GM21723 (cell line): ENCODE measurements around the gene FAM210A.

Source experiments
- ATAC-seq: cut with Tn5 transposase; IDR thresholded peaks from one replicate; pipeline ENCODE4 v1.9.1; 2021; ENCODE audit warnings: mild to moderate bottlenecking, moderate library complexity; ENCODE audit not compliant: unreplicated experiment

FAM210A gene

DNA sequence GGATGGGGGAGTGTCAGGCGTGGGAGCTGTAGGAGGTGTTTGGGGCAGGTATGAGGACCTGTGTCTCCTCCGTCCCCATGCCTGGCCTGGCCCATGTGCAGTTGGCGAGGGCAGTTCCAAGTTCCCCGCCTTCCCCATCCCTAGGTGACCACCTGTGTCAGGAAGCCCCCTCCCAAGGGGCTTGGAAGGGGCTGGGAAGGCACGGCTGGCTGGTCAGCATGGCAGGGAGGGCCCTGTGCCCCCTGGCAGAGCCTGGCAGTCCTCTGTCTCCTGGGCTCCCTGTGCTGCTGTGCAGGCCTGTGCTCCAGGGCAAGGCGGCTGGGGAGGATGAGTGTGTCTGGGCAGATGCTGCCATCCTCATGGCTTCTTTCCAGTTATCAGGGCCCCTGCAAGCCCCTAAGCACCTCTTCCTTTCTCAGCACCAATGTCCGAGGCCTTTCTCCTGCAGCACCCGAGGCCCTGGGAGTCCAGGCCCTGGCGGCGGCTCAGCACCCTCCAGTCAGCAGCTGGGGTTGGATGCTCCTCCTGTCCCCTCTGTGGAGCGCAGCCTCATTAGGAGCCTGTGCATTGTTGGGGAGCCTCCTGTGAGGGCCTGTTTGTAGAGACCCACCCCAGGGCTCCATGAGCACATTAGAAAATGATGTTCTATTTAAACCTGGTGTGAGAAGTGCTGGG is 101.7 kb downstream of the FAM210A start:
- ATAC-seq: no peak

- ATAC-seq: no peak
Measured at GRCh38 chr18:13623871-13624270, 102.5 kb downstream of the FAM210A start.

DNA sequence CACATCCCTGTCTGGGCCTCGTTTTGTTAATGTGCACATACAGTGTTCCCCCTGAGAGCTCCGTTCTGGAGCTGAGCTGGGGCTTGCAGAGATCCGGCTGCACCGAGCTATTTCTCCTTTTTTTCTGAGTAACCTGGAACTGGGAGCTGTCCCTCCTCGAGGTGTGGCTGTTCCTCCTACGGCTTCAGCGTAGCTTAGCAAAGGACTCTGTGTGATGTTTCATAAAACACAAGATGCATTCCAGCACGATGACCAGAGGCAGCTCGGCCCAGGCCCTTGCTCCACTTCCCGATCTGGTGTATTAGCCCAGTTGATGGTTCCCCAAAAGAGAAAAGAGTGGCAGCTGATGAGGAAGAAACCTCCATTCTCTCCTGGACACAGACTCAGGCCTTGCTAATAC is 103.0 kb downstream of the FAM210A start:
- no peak for ATAC-seq

- no peak for ATAC-seq
Measured at GRCh38 chr18:13622751-13623150, 103.6 kb downstream of the FAM210A start.

GRCh38 chr18:13621886-13622619 is 104.3 kb downstream of the FAM210A start:
- no peak for ATAC-seq

- ATAC-seq: no peak
Measured at GRCh38 chr18:13621446-13621849, 104.9 kb downstream of the FAM210A start.

- ATAC-seq: no peak
Measured at GRCh38 chr18:13620818-13621445, 105.4 kb downstream of the FAM210A start.

GRCh38 chr18:13620206-13620672 is 106.1 kb downstream of the FAM210A start:
- ATAC-seq: no peak

DNA sequence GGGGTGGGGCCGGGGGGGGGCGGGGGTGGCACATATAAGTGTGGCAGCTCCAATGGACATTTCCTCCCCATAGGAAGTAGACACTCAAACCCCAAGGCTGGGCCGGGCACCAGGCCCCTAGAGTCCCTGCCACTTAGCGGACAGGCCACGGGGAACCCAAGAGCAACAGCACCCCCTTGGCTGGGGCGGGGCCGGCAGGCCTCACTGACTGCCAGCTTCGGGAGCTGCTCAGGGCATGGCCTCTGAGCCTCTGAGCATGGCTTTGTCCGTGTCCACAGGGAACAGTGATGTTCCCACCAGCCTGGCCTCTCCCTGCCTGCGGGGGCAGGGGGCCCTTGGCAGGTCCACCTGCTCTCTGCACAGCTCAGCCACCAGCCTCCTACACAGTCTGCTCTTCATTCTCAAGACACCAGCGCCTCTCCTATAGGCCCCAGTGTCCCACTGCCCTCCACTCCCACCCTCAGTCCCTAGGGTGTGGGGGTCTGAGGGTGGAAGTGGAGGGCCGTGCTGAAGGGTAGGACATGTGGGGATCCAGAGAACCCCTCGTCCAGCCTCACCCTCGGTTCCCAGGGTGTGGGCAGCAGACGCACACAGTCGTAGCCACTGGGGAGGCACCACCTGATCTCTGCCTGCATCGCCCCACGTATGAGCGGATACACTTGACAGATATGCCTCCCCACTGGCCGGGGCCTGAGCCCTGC is 106.7 kb downstream of the FAM210A start:
- ATAC-seq: no peak

GRCh38 chr18:13618760-13619438 is 107.5 kb downstream of the FAM210A start:
- no peak for ATAC-seq

- ATAC-seq: no peak
Measured at GRCh38 chr18:13617826-13618515, 108.4 kb downstream of the FAM210A start.

GRCh38 chr18:13616525-13617035 is 109.8 kb downstream of the FAM210A start:
- ATAC-seq: no peak

DNA sequence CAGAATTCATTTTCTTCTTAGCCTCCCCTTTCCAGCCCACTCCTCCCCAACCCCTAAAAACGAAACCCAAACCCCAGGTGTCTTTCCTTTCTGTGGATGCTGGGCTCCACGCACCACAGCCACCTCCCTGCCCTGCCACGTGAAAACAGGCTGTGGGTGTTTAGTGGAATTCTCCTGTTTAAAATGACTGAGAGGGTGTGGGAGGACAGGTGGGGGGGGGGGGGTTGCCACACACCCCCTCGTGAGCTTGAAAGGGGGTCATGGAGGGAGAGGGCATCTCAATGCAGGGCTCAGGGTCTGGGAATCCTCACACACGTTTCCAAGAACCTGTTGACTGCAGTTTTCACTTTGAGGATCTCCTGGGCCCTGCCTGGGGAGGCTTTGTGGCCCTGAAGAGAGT is 110.3 kb downstream of the FAM210A start:
- ATAC-seq: no peak

DNA sequence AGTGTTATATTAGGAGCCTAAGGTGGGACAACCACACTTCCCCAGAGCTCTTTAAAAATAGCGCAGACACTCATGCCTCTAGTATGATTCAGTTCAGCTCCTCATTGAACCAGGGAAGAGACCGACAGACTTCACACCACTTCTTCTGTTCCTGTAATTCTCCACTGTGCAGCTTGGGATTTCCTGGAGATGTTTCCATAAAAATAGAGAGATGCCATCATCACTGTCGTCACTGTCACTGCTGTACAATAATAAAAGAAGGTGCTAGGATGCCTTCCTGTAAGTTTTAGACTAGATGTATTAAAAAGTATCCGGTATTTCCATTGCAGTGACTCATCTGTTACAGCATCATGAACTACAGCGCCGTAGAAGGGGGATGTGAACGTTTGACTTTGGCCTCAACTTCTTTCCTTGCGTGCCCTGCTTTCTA is 110.9 kb downstream of the FAM210A start:
- ATAC-seq: no peak

DNA sequence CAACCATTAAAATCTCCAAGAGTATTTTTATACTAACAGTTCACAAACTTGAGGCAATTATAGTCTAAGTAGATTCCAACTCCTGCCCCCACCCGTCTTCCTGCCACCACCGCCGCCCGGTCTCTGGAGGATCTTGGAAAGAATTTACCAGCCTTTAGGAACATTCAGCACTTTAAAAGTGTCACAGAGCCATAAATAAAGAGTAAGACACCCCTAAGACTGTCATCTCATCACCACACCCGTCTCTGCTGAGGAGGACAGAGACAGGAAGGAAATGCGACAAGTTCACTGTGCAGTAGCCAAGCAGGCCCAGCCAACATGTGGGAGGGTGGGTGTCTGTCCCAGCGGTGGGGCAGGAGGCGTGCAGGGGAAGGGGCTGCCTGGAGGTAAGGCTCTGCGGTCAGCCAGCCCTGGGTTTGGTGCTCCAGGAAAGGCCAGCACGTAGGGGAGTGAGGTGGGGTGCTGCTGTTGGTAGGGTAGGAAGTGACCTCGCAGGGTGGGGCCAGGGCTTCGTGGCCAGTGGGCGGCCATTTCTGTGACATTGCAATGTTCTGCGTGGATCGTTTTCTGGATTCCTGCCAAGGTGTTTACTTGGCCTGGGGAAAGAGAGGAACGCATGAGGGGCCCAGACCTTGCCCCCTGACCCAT is 111.6 kb downstream of the FAM210A start:
- ATAC-seq: no peak

DNA sequence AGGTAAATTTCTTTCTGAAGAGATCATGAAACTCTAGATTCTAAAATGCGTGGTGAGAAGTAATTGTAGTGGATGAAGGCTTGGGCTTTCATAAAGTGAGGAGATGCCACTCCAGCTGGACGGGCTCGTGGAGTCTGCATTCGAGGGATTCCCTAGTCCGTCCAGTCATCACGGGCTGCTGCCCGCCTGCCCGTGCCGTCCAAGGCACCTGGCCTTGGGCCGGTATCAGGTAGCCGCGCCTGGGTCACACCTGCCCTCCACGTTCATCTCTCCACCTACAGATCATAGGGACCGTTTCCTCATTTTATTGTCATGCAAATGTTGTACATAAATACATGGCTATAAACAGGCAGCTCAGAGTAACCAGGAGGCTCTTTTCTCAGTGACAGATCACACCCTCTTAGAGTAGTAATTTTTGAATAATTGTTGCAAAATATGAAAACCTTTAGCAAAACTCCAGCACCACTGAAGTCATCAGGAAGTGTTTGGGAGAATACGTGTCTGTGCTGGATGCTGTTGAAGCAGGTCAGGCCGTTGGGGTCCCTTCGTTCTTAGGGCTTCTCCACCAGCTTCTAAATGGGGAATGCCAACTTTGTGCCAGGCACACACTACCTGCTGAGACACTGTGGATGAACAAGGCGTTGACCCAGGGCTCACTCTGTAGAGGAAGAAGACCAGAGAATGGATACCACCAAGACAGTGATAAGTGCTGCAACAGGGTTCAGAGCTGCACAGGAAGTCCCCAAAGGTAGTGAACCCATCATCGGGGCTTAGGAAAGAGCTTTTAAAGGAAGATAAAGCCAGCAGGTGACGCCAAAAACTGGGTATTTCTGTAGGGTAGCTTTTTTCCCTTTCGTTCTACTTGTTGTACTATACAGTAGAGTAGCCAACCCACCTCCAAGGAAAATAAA is 112.5 kb downstream of the FAM210A start:
- ATAC-seq: peak; percentile 18
